T47D (cell line): ENCODE data around the gene RARRES2.
"Not testable (repeated sequence)": the region's sequence is repeated elsewhere in the genome, so short reads cannot be mapped to it uniquely, and the experiment has no call there.

Experiments
- DNase-seq, 2 experiments: peaks; one replicate each; pipeline versions ENCODE4 v3.0.0 to v3.0.0-alpha.2; 2011 to 2012; ENCODE audit warnings: low read depth in 1 of 2, low spot score in 1 of 2
- JUND ChIP-seq: IDR thresholded peaks from 2 replicates; pipeline ENCODE4 v1.6.1; 2012; ENCODE audit warnings: low read depth
- in situ Hi-C: cut with HindIII; loops from 2 replicates; pipeline ENCODE4 v1.10.0; 2016; ENCODE audit warnings: low sequenced_read_pairs, low pct_unique_long_range_greater_than_20kb

The RARRES2 gene

GRCh38 chr7:150311711-150312110, 29.7 kb downstream of the RARRES2 start:
- in situ Hi-C loops: no loop called here
- no peak for DNase-seq
- TF ChIP-seq JUND: no peak

- in situ Hi-C loops: no loop called here
- TF ChIP-seq JUND: no peak
- no peak for DNase-seq
These were observed 30.3 kb downstream of the RARRES2 start for GRCh38 chr7:150311146-150311545.

- no peak for DNase-seq
- in situ Hi-C loops: no loop called here
- no peak for TF ChIP-seq JUND
These were observed 32.9 kb downstream of the RARRES2 start for GRCh38 chr7:150308575-150308974.

GRCh38 chr7:150307904-150308303, 33.5 kb downstream of the RARRES2 start:
- TF ChIP-seq JUND: no peak
- no peak for DNase-seq
- in situ Hi-C loops: no loop called here

- TF ChIP-seq JUND: no peak
These were observed 34.3 kb downstream of the RARRES2 start for GRCh38 chr7:150307129-150307528.

GRCh38 chr7:150306377-150306776, 35.1 kb downstream of the RARRES2 start:
- DNase-seq, in situ Hi-C loops: not testable (repeated sequence)

More at GRCh38 chr7:150307129-150307528, 34.3 kb downstream of the RARRES2 start:
- no peak for DNase-seq
- in situ Hi-C loops: no loop called here

- in situ Hi-C loops, DNase-seq: not testable (repeated sequence)
These were observed 35.5 kb downstream of the RARRES2 start for GRCh38 chr7:150305903-150306284.

GRCh38 chr7:150305259-150305902, 36.0 kb downstream of the RARRES2 start:
- in situ Hi-C loops, DNase-seq: not testable (repeated sequence)

- DNase-seq, in situ Hi-C loops: not testable (repeated sequence)
These were observed 36.8 kb downstream of the RARRES2 start for GRCh38 chr7:150304499-150305258.

- in situ Hi-C loops, DNase-seq: not testable (repeated sequence)
These were observed 38.5 kb downstream of the RARRES2 start for GRCh38 chr7:150302908-150303310.

GRCh38 chr7:150297978-150298377, 43.5 kb downstream of the RARRES2 start:
- DNase-seq, in situ Hi-C loops: not testable (repeated sequence)

- in situ Hi-C loops, DNase-seq: not testable (repeated sequence)
These were observed 44.6 kb downstream of the RARRES2 start for GRCh38 chr7:150296802-150297201.

- DNase-seq, in situ Hi-C loops: not testable (repeated sequence)
These were observed 45.8 kb downstream of the RARRES2 start for GRCh38 chr7:150295614-150296013.

- in situ Hi-C loops: not testable (repeated sequence)
- peak in 1 of 2 experiments; percentile 30 for DNase-seq
These were observed 46.4 kb downstream of the RARRES2 start for GRCh38 chr7:150295027-150295426.

GRCh38 chr7:150290317-150290716, 51.1 kb downstream of the RARRES2 start:
- DNase-seq, in situ Hi-C loops: not testable (repeated sequence)

GRCh38 chr7:150288816-150289215, 52.6 kb downstream of the RARRES2 start:
- DNase-seq, in situ Hi-C loops: not testable (repeated sequence)
